SK-N-SH treated with all-trans-retinoic acid at 6 μM for 48 hours (cell line): Measurements from ENCODE around the gene ATG10.
A peak's percentile ranks its signal among the peaks of the same experiment; 100 is the strongest.

Source experiments
- ATAC-seq: fragments of 200-7000 bp; cut with Tn5 transposase; 3 replicates; pipeline ENCODE4 v1.9.1; 2020; ENCODE audit warnings: mild to moderate bottlenecking, moderate library complexity
- ARNTL ChIP-seq: fragments of 450-650 bp; formaldehyde crosslinking; IDR thresholded peaks from 2 replicates; pipeline ENCODE4 v1.5.0; 2020; ENCODE audit warnings: low read depth, mild to moderate bottlenecking, moderate library complexity, borderline replicate concordance
- CREB5 ChIP-seq: fragments of 250-450 bp; sonication (Bioruptor Pico); IDR thresholded peaks from 2 replicates; pipeline ENCODE4 v1.5.1; 2020; ENCODE audit warnings: low read depth, mild to moderate bottlenecking, moderate library complexity
- CSDC2 ChIP-seq: fragments of 250-450 bp; sonication (Bioruptor Pico); IDR thresholded peaks from 2 replicates; pipeline ENCODE4 v1.5.0; 2020; ENCODE audit warnings: mild to moderate bottlenecking, moderate library complexity
- CSRNP3 ChIP-seq: fragments of 250-450 bp; sonication (Bioruptor Pico); IDR thresholded peaks from 2 replicates; pipeline ENCODE4 v1.5.1; 2021; ENCODE audit warnings: mild to moderate bottlenecking, moderate library complexity
- ESRRG ChIP-seq: fragments of 250-450 bp; sonication (Bioruptor Pico); IDR thresholded peaks from 2 replicates; pipeline ENCODE4 v1.6.1; 2021; ENCODE audit warnings: mild to moderate bottlenecking
- GLIS3 ChIP-seq: fragments of 250-450 bp; sonication (Bioruptor Pico); IDR thresholded peaks from 2 replicates; pipeline ENCODE4 v1.5.0; 2020; ENCODE audit warnings: mild to moderate bottlenecking, moderate library complexity
- OSR1 ChIP-seq: fragments of 250-450 bp; sonication (Bioruptor Pico); IDR thresholded peaks from 2 replicates; pipeline ENCODE4 v1.8.0; 2022; ENCODE audit warnings: moderate library complexity, mild to moderate bottlenecking, inconsistent platforms
- PATZ1 ChIP-seq: fragments of 250-450 bp; sonication (Bioruptor Pico); IDR thresholded peaks from 2 replicates; pipeline ENCODE4 v1.8.0; 2020; ENCODE audit warnings: mild to moderate bottlenecking, moderate library complexity, borderline replicate concordance
- PPARA ChIP-seq: fragments of 250-450 bp; sonication (Bioruptor Pico); IDR thresholded peaks from 2 replicates; pipeline ENCODE4 v1.5.0; 2020; ENCODE audit warnings: mild to moderate bottlenecking, borderline replicate concordance
- SNAI2 ChIP-seq: fragments of 250-450 bp; sonication (Bioruptor Pico); IDR thresholded peaks from 2 replicates; pipeline ENCODE4 v1.5.0; 2020; ENCODE audit warnings: mild to moderate bottlenecking, moderate library complexity
- TCF4 ChIP-seq: fragments of 250-450 bp; sonication (Bioruptor Pico); IDR thresholded peaks from 2 replicates; pipeline ENCODE4 v1.8.0; 2021; ENCODE audit warnings: mild to moderate bottlenecking, moderate library complexity, borderline replicate concordance
- TOX ChIP-seq: fragments of 250-450 bp; sonication (Bioruptor Pico); IDR thresholded peaks from 2 replicates; pipeline ENCODE4 v1.8.0; 2021; ENCODE audit warnings: mild to moderate bottlenecking, moderate library complexity, borderline replicate concordance
- ZC3H10 ChIP-seq: fragments of 250-450 bp; sonication (Bioruptor Pico); IDR thresholded peaks from 2 replicates; pipeline ENCODE4 v1.5.1; 2021; ENCODE audit warnings: mild to moderate bottlenecking, moderate library complexity
- ZFP3 ChIP-seq: fragments of 250-450 bp; sonication (Bioruptor Pico); IDR thresholded peaks from 2 replicates; pipeline ENCODE4 v1.5.0; 2020; ENCODE audit warnings: mild to moderate bottlenecking, moderate library complexity
- ZFP30 ChIP-seq: fragments of 450-650 bp; formaldehyde crosslinking; IDR thresholded peaks from 2 replicates; pipeline ENCODE4 v1.5.0; 2022; ENCODE audit warnings: mild to moderate bottlenecking, moderate library complexity
- ZNF565 ChIP-seq: fragments of 450-650 bp; formaldehyde crosslinking; conservative IDR thresholded peaks from 2 replicates; pipeline ENCODE4 v1.5.0; 2020; ENCODE audit warnings: low read depth, mild to moderate bottlenecking, moderate library complexity
- ZNF70 ChIP-seq: fragments of 450-650 bp; formaldehyde crosslinking; IDR thresholded peaks from 2 replicates; pipeline ENCODE4 v1.5.0; 2020; ENCODE audit warnings: mild to moderate bottlenecking, moderate library complexity

The ATG10 gene

GRCh38 chr5:82218374-82219156 lies 246.7 kb downstream of the ATG10 start:
- TF ChIP-seq ZNF70 (no peak), ZFP3 (CRISPR knock-in tag) (no peak), CSDC2 (no peak), OSR1 (CRISPR knock-in tag) (no peak), CREB5 (CRISPR knock-in tag) (no peak), TOX (CRISPR knock-in tag) (no peak)
- TF ChIP-seq, all 23 proteins: peak for 0
- no peak for ATAC-seq

GRCh38 chr5:82221020-82221419 lies 249.2 kb downstream of the ATG10 start:
- TF ChIP-seq PPARA (CRISPR knock-in tag), result no peak
- no peak for TF ChIP-seq SNAI2 (CRISPR knock-in tag)
- no peak for ATAC-seq

- TF ChIP-seq CSRNP3 (CRISPR knock-in tag) (no peak), ZC3H10 (CRISPR knock-in tag) (no peak), TCF4 (CRISPR knock-in tag) (peak; percentile 29; the same call in 1 of the 2 replicates), ESRRG (CRISPR knock-in tag) (no peak), CREB5 (CRISPR knock-in tag) (no peak)
- ATAC-seq, result peak; percentile 52
Observed at GRCh38 chr5:82222597-82223574, 251.1 kb downstream of the ATG10 start.

GRCh38 chr5:82225525-82226172 lies 253.8 kb downstream of the ATG10 start:
- peak; percentile 99 for ATAC-seq
- TF ChIP-seq TCF4 (CRISPR knock-in tag), result no peak
- TF ChIP-seq CREB5 (CRISPR knock-in tag), result no peak
- TF ChIP-seq PPARA (CRISPR knock-in tag), result no peak
- no peak for TF ChIP-seq ARNTL
- no peak for TF ChIP-seq SNAI2 (CRISPR knock-in tag)

GRCh38 chr5:82234885-82235284 lies 263.1 kb downstream of the ATG10 start:
- no peak for TF ChIP-seq ZC3H10 (CRISPR knock-in tag)
- no peak for TF ChIP-seq ZNF565 (CRISPR knock-in tag)
- no peak for TF ChIP-seq ZNF70
- TF ChIP-seq CSDC2, result no peak
- TF ChIP-seq ZFP30 (CRISPR knock-in tag), result no peak
- TF ChIP-seq GLIS3 (CRISPR knock-in tag), result no peak
- TF ChIP-seq ARNTL, result no peak
- no peak for TF ChIP-seq PATZ1 (CRISPR knock-in tag)
- ATAC-seq, result no peak
